ENCODE measurements around the gene CRYBG1.
"Not testable (repeated sequence)": the region's sequence is repeated elsewhere in the genome, so short reads cannot be mapped to it uniquely, and the experiment has no call there.

Gene CRYBG1

DNA sequence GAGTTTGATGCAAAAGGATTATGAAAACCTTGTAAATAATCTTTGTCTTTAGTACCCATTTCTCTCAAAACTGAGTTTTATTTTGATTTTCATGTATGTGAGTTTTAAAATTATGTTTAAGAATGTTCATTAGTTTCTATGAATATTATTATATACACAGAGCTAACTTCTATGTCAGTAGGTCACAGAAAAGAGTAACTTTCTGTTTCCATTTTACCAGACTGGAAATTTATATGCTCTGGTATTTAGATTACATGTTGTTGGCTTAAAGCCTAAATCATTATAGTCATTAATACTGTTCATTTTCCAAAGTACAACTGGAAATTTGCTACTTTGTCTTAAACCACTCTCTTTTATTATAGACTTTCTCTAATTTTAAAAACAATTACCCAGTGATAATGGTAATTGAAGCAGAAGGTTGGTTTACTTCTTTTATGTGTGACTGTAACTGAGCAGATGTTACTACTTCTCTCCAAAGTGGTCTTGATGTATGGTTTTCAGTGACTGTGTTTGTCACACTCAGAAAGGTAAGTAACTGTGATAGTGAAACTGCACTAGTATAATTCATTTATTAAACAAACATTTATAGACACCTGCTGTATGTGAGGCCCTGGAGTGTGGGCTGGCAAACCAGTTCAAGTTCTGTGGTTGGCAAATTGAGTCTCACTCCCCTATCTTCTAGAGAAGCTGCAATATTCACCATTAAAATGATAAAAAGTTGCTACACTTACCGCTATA lies 13.2 kb downstream of the CRYBG1 start:
- DNase-seq, result no peak

DNA sequence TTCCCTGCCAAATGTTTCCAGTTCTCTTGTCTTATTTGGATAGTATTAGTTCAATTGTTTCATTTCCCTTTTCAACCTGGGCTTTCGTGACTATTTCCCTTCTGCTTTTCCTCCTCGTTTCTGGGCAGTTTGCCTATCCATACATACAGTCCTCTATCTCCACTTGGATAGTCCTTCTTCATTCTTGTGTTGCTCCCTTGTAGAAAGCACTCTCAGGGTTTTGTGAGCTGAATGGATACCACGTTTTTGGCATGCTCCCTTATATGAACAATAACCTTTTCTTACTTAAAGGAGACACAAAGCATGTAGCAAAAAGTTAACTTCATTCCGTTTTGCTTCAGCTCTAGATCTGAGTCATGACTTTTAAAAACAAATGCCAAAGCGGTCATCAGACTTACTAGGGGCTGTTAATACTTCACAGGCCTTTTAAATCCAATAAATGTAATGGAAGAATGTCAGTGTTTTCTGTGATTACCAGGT lies 16.6 kb downstream of the CRYBG1 start:
- DNase-seq, result no peak

DNA sequence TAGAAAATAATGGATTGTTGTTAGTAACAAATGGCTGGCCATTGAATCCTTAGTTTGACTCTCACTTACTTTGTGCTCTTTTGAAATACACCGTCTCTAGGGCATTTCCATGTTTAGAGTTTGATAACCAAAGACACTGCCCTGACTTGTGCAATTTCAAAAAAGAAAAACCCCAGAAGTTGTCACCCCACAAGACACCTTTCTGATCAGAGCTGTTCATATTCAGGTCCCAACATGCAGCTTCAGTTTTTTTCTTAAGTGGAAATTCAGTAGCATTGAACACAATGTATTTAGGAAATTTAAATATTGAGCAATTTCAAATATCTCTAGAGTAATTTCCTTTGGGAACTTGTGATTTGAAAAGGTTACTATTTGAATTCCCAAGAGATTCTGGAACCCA lies 19.4 kb downstream of the CRYBG1 start:
- DNase-seq, result no peak

DNA sequence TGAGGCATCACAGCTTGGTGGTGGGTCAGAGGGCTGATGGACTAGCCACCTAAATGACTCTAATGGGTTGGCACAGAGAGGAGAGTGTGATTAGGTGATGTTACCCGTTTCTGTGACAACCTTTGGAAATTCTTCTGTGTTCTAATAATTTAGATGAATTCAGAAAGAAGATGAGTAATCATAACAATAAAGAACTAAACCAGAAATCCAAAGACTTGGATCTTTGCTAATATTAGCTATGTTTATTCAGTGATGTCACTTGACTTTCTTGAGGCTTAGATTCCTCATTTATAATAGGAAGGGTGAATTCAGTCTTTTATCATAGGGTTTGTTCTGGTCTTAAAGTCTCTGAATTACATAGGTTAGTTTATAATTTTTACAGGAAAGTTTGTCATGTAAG lies 19.9 kb downstream of the CRYBG1 start:
- no peak for DNase-seq

DNA sequence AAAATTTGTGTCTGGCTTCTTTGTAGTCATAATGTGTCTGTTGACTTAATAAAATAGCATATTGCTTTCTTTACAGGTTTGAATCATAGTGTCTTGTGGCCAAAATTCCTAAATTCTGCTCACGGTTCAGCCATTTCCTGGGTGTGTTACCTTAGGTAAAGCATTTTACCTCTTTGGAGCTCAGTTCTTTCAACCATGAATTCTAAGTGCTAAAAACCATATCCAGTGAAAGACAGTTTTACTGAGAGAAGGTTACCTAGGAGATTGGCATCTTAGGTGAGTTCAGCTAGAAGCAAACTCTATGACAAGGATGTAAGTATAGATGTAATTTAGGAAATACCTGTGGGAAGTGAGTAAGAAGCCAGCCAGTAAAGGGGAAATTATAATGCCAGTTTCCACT lies 20.7 kb downstream of the CRYBG1 start:
- DNase-seq, result no peak

- no peak for DNase-seq
These were observed 21.4 kb downstream of the CRYBG1 start for GRCh38 chr6:106381881-106382280.

GRCh38 chr6:106383573-106383972 lies 23.1 kb downstream of the CRYBG1 start:
- DNase-seq, result no peak

DNA sequence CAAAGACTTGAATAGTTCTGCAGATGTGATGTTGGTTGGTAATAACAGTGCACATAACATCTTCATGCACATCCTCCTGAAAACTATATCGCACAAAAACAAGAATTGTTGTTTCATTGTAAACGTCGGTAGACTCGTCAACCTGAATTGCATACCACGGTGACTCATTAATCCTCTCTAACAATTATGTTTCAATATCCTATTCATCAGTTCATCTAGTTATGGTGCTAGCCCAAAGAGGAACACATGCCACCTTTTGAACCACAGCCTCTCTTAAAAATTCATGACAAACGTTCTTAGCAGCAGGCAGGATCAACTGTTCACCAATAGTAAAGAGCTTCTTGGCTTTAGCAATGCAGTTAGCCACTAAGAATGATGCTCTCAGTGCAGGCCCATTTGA lies 25.0 kb downstream of the CRYBG1 start:
- DNase-seq, result no peak

DNA sequence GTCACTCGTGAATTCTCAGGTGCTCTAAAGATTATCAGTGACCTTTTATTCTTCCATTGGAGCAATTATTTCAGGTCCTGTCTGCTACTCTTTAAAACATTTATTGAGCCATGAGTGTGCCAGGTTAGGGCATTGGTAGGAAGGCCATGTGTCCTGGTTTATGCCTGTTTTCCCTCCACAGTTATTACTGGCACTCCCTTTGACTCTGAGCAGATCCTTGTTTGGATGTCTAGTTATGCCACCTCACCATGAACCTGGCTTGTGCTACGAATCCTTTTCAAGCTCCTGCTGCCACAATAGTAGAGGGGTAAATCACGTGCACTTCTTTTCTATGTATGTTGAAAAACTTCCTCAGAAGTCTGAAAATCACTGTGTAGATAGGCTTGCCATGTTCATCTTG lies 27.4 kb downstream of the CRYBG1 start:
- no peak for DNase-seq

DNA sequence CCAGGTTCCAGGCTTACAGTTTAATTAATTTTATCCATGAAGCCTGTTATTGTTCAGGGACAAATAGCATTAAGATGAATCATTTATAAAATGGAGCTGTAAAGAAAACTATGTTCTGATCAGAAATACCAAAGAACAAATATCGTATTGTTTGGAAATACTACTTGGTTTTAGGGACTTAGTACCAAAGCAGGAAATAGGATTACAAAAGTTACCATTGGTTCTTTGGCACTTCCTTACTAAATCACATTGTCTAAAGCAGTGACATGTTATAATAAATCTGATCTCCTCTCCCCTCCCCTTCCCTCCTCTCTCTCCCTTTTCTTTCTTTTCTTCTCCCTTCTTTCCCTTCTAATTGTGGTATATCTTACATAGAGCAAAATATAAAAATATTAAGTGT lies 29.6 kb downstream of the CRYBG1 start:
- DNase-seq, result no peak

GRCh38 chr6:106396426-106397220 lies 36.1 kb downstream of the CRYBG1 start:
- DNase-seq, result no peak

- DNase-seq, result no peak
These were observed 36.9 kb downstream of the CRYBG1 start for GRCh38 chr6:106397431-106397830.

DNA sequence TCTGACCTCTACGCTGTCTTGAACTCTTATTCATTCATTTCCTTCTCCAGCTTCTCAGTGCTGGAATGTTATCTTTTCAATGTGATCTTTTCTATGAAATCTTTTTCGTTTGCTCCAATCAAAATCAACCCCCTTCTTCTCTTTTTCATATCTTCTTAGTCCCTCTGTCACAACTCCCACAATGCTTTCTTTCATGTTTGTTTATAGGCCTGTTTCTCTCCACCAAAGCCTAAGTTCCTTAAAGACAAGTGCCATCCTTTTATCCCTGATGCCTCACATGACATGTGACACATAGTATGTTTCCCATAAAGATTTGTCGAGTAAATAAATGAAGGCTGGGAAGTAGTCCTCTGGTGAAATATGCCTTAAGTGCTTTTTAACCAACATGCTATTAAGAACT lies 38.1 kb downstream of the CRYBG1 start:
- no peak for DNase-seq

DNA sequence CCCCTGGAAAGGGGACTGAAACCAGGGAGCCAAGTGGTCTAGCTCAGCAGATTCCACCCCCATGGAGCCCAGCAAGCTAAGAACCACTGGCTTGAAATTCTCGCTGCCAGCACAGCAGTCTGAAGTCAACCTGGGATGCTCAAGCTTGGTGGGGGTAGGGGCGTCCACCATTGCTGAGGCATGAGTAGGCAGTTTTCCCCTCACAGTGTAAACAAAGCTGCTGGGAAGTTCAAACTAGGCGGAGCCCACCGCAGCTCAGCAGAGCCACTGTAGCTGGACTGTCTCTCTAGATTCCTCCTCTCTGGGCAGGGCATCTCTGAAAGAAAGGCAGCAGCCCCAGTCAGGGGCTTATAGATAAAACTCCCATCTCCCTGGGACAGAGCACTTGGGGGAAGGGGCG lies 44.5 kb downstream of the CRYBG1 start:
- not testable (repeated sequence) for DNase-seq

DNA sequence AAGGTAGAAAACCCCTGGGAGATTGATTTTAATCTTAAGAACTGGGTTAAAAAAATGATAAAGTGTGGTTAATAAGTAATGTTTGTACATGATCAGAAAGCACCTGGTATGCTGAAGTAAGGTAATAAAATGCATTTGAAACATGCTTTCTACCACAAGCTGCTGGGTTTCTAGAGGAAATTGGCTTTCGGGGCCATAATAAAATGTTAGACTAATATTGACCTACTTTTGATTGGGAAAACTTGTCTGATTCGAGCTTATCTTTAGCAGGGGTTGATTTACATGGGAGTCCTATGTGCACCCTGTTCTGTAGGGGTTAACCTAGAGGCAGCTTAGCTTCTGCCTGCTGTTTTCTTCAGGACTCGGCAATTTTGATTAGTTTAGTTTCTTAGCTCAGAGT lies 50.5 kb downstream of the CRYBG1 start:
- DNase-seq, result no peak

- DNase-seq, result no peak
These were observed 51.2 kb downstream of the CRYBG1 start for GRCh38 chr6:106411643-106412200.

- DNase-seq, result no peak
These were observed 52.5 kb downstream of the CRYBG1 start for GRCh38 chr6:106413016-106413415.

GRCh38 chr6:106413722-106414121 lies 53.2 kb downstream of the CRYBG1 start:
- no peak for DNase-seq

DNA sequence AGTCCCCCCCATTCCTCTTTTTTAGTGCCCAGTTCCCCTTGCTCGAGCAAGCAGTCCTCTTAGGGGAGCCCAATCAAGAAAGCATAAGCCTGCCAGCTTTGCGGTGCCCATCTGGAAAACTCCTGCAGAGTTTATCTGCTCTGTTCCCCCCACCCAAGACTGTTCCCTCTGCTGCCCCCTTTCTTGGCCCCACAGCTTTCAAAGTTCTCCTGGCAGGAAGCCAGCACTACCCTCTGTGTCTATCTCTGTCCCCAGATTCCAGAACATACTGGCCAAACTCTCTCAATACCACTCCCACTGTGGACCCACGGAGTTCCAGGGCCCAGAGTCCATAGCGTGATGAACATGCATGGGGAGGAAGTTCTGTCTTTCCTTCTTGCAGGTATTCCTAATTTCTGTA lies 55.4 kb downstream of the CRYBG1 start:
- no peak for DNase-seq

DNA sequence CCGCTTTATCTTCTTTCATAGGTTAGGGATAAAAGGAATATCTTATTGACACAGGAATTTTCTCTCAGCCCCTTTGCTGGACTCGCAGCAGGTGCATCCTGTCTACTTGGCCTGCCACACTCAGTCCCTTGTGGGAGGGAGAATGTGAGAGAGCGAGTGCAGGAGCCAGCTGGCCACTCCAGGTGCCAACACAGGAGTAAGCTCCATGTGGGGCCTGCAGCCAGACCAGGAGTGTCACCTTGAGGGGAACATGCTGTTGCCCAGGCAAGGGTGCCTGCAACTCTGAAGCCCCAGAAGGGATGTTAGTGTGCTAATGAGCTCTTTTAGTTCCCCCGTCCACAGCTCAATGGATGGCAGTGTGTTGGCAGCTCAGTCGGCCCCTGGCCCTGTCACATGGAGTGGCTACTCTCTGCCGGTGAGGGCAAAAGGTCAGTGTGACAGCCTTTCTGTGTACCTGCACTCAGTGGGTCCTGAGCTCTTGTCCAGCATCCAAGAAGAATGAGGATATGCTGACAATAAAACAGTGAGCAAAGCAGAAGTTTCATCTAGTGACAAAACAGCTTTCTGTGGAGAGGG lies 57.1 kb downstream of the CRYBG1 start:
- no peak for DNase-seq

GRCh38 chr6:106419900-106420613 lies 59.5 kb downstream of the CRYBG1 start:
- no peak for DNase-seq

GRCh38 chr6:106421496-106421895 lies 61.0 kb downstream of the CRYBG1 start:
- no peak for DNase-seq

DNA sequence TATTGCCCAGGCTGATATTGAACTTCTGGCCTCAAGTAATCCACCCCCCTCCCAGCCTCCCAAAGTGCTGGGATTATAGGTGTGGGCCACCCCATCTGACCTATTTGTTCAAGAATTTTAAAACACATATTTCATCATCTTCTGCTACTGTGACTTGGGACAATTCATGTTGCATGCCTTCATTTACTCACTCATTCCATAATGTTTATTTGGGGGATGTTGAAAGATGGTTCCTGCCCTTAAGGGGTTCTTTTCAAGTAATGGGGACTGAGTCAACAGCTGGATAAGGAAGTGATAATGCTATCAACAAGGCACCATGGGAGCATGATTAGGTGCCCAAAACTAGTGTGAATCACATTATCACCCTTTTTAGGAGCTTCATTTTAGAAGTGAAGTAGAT lies 62.0 kb downstream of the CRYBG1 start:
- DNase-seq, result no peak

Data from SHP77 treated with DMSO at 0.1 percent for 48 hours (cell line).